CD4-positive, alpha-beta T cell (primary cell): ENCODE results near the gene TUBGCP6. TPM values are rescaled to one million over a fixed set of nuclear protein-coding genes. Genes with fewer than 3 reads are reported as not detected.

Experiments
- ATAC-seq: fragments of 200-7000 bp; cut with Tn5 transposase; one replicate; pipeline ENCODE4 v1.10.0; 2022; ENCODE audit warnings: mild to moderate bottlenecking; ENCODE audit not compliant: poor library complexity
- CTCF ChIA-PET: fragments of 350-600 bp; sonication (Branson Sonifier 250); formaldehyde crosslinking; loops from one replicate; lab custom pipeline; 2021; ENCODE audit warnings: antibody characterized with exemption, inconsistent platforms; lab: Charles Lee
- POLR2A ChIA-PET: fragments of 350-600 bp; sonication (Branson Sonifier 250); formaldehyde crosslinking; loops from one replicate; lab custom pipeline; 2021; ENCODE audit warnings: antibody characterized with exemption, inconsistent platforms; lab: Charles Lee
- DNase-seq, 14 experiments: peaks; one replicate each; pipeline ENCODE4 v3.0.0-alpha.2; 2013 to 2020; ENCODE audit warnings: mixed read lengths in 2 of 14
- H3K27ac ChIP-seq, 2 donors: one replicate each; pipeline versions ENCODE4 v1.5.1 to v1.7.0; 2013; ENCODE audit warnings: low read length in 2 of 2, low read depth in 1 of 2, mild to moderate bottlenecking in 1 of 2
- H3K27me3 ChIP-seq, 2 experiments: 1 replicate in 1 of 2; 2 replicates in 1 of 2; pipeline versions ENCODE4 v1.6.1 to v1.7.0; 2013; ENCODE audit warnings: low read length in 2 of 2, control low read depth in 1 of 2, mild to moderate bottlenecking in 1 of 2, moderate library complexity in 1 of 2; ENCODE audit not compliant: insufficient read depth in 2 of 2, control insufficient read depth in 1 of 2
- H3K36me3 ChIP-seq: one replicate; pipeline ENCODE4 v1.6.1; 2013; ENCODE audit warnings: low read length, control low read depth; ENCODE audit not compliant: insufficient read depth
- H3K4me1 ChIP-seq: one replicate; pipeline ENCODE4 v1.6.1; 2013; ENCODE audit warnings: low read length, control low read depth; ENCODE audit not compliant: insufficient read depth
- H3K4me3 ChIP-seq: one replicate; pipeline ENCODE4 v1.5.1; 2013; ENCODE audit warnings: mild to moderate bottlenecking, low read length, moderate library complexity
- H3K9me3 ChIP-seq, 2 experiments: 1 replicate in 1 of 2; 2 replicates in 1 of 2; pipeline versions ENCODE4 v1.6.1 to v1.7.0; 2013; ENCODE audit warnings: low read length in 2 of 2, mild to moderate bottlenecking in 2 of 2, control low read depth in 1 of 2, moderate library complexity in 1 of 2; ENCODE audit not compliant: control insufficient read depth in 1 of 2, insufficient read depth in 1 of 2
- H3K27ac Mint-ChIP-seq: one replicate; pipeline ENCODE4 v1.8.0; 2020; ENCODE audit warnings: mixed read lengths
- H3K27me3 Mint-ChIP-seq: one replicate; pipeline ENCODE4 v1.8.0; 2021; ENCODE audit warnings: mixed read lengths
- H3K36me3 Mint-ChIP-seq: one replicate; pipeline ENCODE4 v1.8.0; 2021; ENCODE audit warnings: low read depth, mixed read lengths
- H3K4me1 Mint-ChIP-seq: one replicate; pipeline ENCODE4 v1.8.0; 2021; ENCODE audit warnings: low read depth, mixed read lengths
- H3K4me3 Mint-ChIP-seq: one replicate; pipeline ENCODE4 v1.8.0; 2020; ENCODE audit warnings: mild to moderate bottlenecking, mixed read lengths
- H3K9me3 Mint-ChIP-seq: one replicate; pipeline ENCODE4 v1.8.0; 2020; ENCODE audit warnings: mixed read lengths
- intact Hi-C, 2 experiments: fragments of 100-400 bp; cut with DNase I in 1 of 2; cut with micrococcal nuclease in 1 of 2; formaldehyde crosslinking; loops; one replicate each; pipeline versions ENCODE4 v1.15.1 to v1.9.0; 2023 to 2025; cut with DNase I, micrococcal nuclease
- total RNA-seq, 174 experiments: library from RNA in 2 of 174; stranded (reverse) in 2 of 174; gene quantifications; one replicate each; pipeline ENCODE4 v1.2.3 and lab custom pipeline; 2021 to 2026
- TF ChIP-seq, protein P1 (sequence below): fragments of 200-600 bp; IDR thresholded peaks from one replicate; pipeline ENCODE4 v1.8.0; 2022; ENCODE audit warnings: antibody characterized with exemption, mild to moderate bottlenecking

TUBGCP6 gene
- total RNA-seq, 2 experiments from 2014 or later = 124 to 126 TPM

DNA sequence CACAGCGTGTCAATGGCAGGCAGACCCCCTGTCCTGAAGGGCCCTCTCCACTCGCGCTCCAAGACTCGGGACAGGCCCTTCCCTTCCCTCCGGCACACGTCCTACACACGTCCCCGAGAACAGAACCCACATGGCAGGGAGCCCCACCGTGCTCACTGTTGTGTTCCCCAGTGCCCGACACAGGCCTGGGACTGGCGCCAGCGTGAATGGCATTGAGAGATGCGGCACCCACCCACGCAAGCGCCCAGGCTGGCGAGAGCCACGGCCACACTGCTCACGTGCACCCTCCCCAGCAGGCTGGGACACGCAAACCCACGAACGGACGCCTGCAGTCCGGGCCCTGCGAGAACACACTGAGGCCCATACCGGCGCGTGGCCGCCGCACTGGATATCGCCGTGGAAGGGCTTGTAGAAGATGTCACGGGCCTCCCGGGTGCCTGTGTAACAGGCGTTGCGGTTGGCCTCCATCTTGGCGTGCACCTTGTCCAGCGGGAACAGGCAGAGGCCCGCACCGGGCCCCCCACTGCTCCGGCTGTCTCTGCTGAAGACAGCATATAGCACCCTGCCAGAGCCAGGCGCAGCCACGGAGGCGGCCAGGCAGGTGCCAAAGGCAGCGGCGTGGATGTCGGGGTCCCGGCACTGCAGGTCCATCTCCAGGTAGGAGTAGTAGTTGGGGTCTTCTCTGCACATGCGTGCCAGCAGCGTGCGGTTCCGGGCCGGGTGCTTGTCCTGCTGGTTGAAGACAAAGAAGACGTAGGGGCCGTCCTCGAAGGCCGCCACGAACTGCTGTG, 44.5 kb upstream of the TUBGCP6 start:
- Mint-ChIP-seq H3K36me3 (no peaks in the 10 kb centered on the region), H3K4me1 (no peaks in the 10 kb centered on the region), H3K9me3 (no peaks in the 10 kb centered on the region), H3K27ac (no peak overlapping the region), H3K27me3 (peaks cover 19% of the 10 kb centered on the region), H3K4me3 (no peak overlapping the region)
- peaks cover 7% of the 10 kb centered on the region for H3K4me1 ChIP-seq
- CTCF ChIA-PET = no interaction called here
- TF ChIP-seq, protein P1, sequence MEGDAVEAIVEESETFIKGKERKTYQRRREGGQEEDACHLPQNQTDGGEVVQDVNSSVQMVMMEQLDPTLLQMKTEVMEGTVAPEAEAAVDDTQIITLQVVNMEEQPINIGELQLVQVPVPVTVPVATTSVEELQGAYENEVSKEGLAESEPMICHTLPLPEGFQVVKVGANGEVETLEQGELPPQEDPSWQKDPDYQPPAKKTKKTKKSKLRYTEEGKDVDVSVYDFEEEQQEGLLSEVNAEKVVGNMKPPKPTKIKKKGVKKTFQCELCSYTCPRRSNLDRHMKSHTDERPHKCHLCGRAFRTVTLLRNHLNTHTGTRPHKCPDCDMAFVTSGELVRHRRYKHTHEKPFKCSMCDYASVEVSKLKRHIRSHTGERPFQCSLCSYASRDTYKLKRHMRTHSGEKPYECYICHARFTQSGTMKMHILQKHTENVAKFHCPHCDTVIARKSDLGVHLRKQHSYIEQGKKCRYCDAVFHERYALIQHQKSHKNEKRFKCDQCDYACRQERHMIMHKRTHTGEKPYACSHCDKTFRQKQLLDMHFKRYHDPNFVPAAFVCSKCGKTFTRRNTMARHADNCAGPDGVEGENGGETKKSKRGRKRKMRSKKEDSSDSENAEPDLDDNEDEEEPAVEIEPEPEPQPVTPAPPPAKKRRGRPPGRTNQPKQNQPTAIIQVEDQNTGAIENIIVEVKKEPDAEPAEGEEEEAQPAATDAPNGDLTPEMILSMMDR = no peak
- DNase-seq (no peak), ATAC-seq (no peak)
- POLR2A ChIA-PET = no interaction called here
- H3K4me3 ChIP-seq = no peak overlapping the region
- no peaks in the 10 kb centered on the region for H3K36me3 ChIP-seq
- H3K27ac ChIP-seq = no peak overlapping the region
- H3K27me3 ChIP-seq = peaks cover 24 to 35% of the 10 kb centered on the region in 2 experiments
- H3K9me3 ChIP-seq = peaks cover 0 to 18% of the 10 kb centered on the region in 2 experiments
- intact Hi-C loops = no loop called here

GRCh38 chr22:50287731-50288130, 42.9 kb upstream of the TUBGCP6 start:
- Mint-ChIP-seq H3K36me3 (no peaks in the 10 kb centered on the region), H3K4me1 (no peaks in the 10 kb centered on the region), H3K9me3 (no peaks in the 10 kb centered on the region), H3K4me3 (no peak overlapping the region), H3K27ac (no peak overlapping the region), H3K27me3 (peaks cover 16% of the 10 kb centered on the region)
- no peaks in the 10 kb centered on the region for H3K36me3 ChIP-seq
- ChIA-PET CTCF (no interaction called here), POLR2A (no interaction called here)
- intact Hi-C loops = no loop called here
- TF ChIP-seq, protein P1 = no peak
- peaks cover 16 to 25% of the 10 kb centered on the region in 2 experiments for H3K27me3 ChIP-seq
- H3K9me3 ChIP-seq = peaks cover 0 to 15% of the 10 kb centered on the region in 2 experiments
- H3K4me3 ChIP-seq = no peak overlapping the region
- DNase-seq (no peak), ATAC-seq (no peak)
- H3K27ac ChIP-seq = no peak overlapping the region
- peaks cover 4% of the 10 kb centered on the region for H3K4me1 ChIP-seq

- H3K27ac ChIP-seq = no peak overlapping the region
- no peak overlapping the region for H3K4me3 ChIP-seq
- Mint-ChIP-seq H3K4me1 (no peaks in the 10 kb centered on the region), H3K27ac (no peak overlapping the region), H3K9me3 (no peaks in the 10 kb centered on the region), H3K4me3 (no peak overlapping the region), H3K36me3 (no peaks in the 10 kb centered on the region), H3K27me3 (peaks cover 8% of the 10 kb centered on the region)
- H3K27me3 ChIP-seq = peaks cover 11 to 21% of the 10 kb centered on the region in 2 experiments
- ATAC-seq (no peak), DNase-seq (no peak)
- ChIA-PET POLR2A (no interaction called here), CTCF (no interaction called here)
- H3K9me3 ChIP-seq = peaks cover 0 to 9% of the 10 kb centered on the region in 2 experiments
- no peaks in the 10 kb centered on the region for H3K36me3 ChIP-seq
- TF ChIP-seq, protein P1 = no peak
- H3K4me1 ChIP-seq = no peaks in the 10 kb centered on the region
- intact Hi-C loops = no loop called here
Observed at GRCh38 chr22:50286701-50287318, 42.0 kb upstream of the TUBGCP6 start.
